Heart left ventricle (tissue), 16 donors: ENCODE measurements around the gene BLTP2. TPM values are rescaled to one million over a fixed set of nuclear protein-coding genes. Genes with fewer than 3 reads are reported as not detected.

Source experiments
- ATAC-seq, 4 donors: fragments of 200-7000 bp; cut with Tn5 transposase; one replicate each; pipeline ENCODE4 v1.9.1; 2020 to 2022; ENCODE audit warnings: moderate library complexity in 4 of 4, mild to moderate bottlenecking in 3 of 4, moderate number of reproducible peaks in 1 of 4
- DNase-seq, 5 donors: peaks; one replicate each; pipeline ENCODE4 v3.0.0-alpha.2; 2020
- H3K27ac ChIP-seq, 12 donors: fragments of 200-600 bp; sonication (generic) in 4 of 12; one replicate each; pipeline versions ENCODE4 v1.5.0 to v1.8.0; 2016 to 2022; ENCODE audit warnings: mild to moderate bottlenecking in 2 of 12
- H3K27me3 ChIP-seq, 9 donors: fragments of 200-600 bp; sonication (generic) in 2 of 9; one replicate each; pipeline versions ENCODE4 v1.5.1 to v1.8.0; 2016 to 2022; ENCODE audit warnings: mild to moderate bottlenecking in 3 of 9
- H3K36me3 ChIP-seq, 9 donors: fragments of 200-600 bp; sonication (generic) in 2 of 9; one replicate each; pipeline versions ENCODE4 v1.5.0 to v1.8.0; 2018 to 2022; ENCODE audit warnings: mild to moderate bottlenecking in 2 of 9
- H3K4me1 ChIP-seq, 12 donors: fragments of 200-600 bp; sonication (generic) in 4 of 12; one replicate each; pipeline versions ENCODE4 v1.5.0 to v1.8.0; 2016 to 2022; ENCODE audit warnings: mild to moderate bottlenecking in 3 of 12
- H3K4me3 ChIP-seq, 12 donors: fragments of 200-600 bp; sonication (generic) in 4 of 12; one replicate each; pipeline versions ENCODE4 v1.5.0 to v1.8.0; 2017 to 2022; ENCODE audit warnings: mild to moderate bottlenecking in 9 of 12, moderate library complexity in 4 of 12
- H3K9me3 ChIP-seq, 12 donors: fragments of 200-600 bp; sonication (generic) in 4 of 12; one replicate each; pipeline versions ENCODE4 v1.5.0 to v1.8.0; 2016 to 2022; ENCODE audit warnings: mild to moderate bottlenecking in 1 of 12
- CTCF ChIP-seq, 12 donors: fragments of 200-600 bp; sonication (generic) in 4 of 12; IDR thresholded peaks; one replicate each; pipeline versions ENCODE4 v1.5.0 to v1.8.0; 2018 to 2022; ENCODE audit warnings: antibody characterized with exemption in 12 of 12, mild to moderate bottlenecking in 5 of 12
- POLR2A ChIP-seq, 2 donors: fragments of 450-650 bp; IDR thresholded peaks; one replicate each; pipeline ENCODE4 v1.6.1; 2017; ENCODE audit warnings: antibody characterized with exemption in 2 of 2, mild to moderate bottlenecking in 2 of 2, moderate library complexity in 2 of 2
- WGBS, 4 donors: extraction: QIAGEN DNeasy Blood & Tissue Kit in 2 of 4; methylation state at CpG; one replicate each; pipeline versions ENCODE4 v1.1.5 to v1.1.7; 2013 to 2018; 5-methylcytosine and 5-hydroxymethylcytosine counted together
- intact Hi-C, 10 donors: fragments of 100-400 bp; cut with DNase I; formaldehyde crosslinking; loops; one replicate each; pipeline versions ENCODE4 v1.11.1 to v1.14.2; 2022
- polyA plus RNA-seq, 2 donors: library from polyadenylated mRNA; stranded (reverse); fragments of 200-250 nt; gene quantifications; one replicate each; pipeline ENCODE4 v1.2.3, GENCODE V29; 2013
- total RNA-seq, 9 donors: library from RNA; depleted of rRNA in 2 of 9; stranded (reverse); fragments of >200 nt in 2 of 9; fragmentation: NEBNext Ultra II Directional in 3 of 9; extraction: Animal tissue kit (Norgen Biotek cat#: 25700) in 3 of 9; gene quantifications; one replicate each; pipeline versions ENCODE4 v1.1.0 to v1.2.4, GENCODE V29; 2016 to 2023
- donor health status: ischemic (EF 13 %, LVEDD 7.1; RV severe dilation, severe dysfunction).
- donor health status: healthy with polysubstance abuse.
- donor health status: DM: no; HTN: yes; CAD: no.
- donor health status: DM: no; HTN: no; CAD: no.
- donor health status: ischemic (EF 25% LVEDD 6.9; RV normal size, moderate dysfunction).
- donor health status: ischemic (EF 25% LVEDD 5.7; RV mildly dilated, moderate dysfunction).
- donor health status: healthy.
- donor health status: DM: yes; HTN: yes; CAD: no.
- donor health status: ischemic (EF 35%, LVEDD 5.7; RV mildly dilated, moderate dysfunction).
- donor health status: nonischemic (EF 11% LVEDD 7.7; RV severe dilation, severe dysfunction).
- donor health status: DM: yes; HTN: yes; CAD: no.
- donor health status: PGD.
- donor health status: ischemic (EF 29% LVEDD 5.4; RV normal size, mild dysfunction).
- donor health status: nonischemic (EF 23%, LVEDD 6.1; RV moderate dilation, normal function).

Gene BLTP2
- total and polyA plus RNA-seq, 11 donors, result 19.8 to 116 (median 74.0) TPM

GRCh38 chr17:28686296-28686695, 41.3 kb upstream of the BLTP2 start:
- no peak overlapping the region for H3K27ac ChIP-seq
- DNase-seq, result peak in 1 of 5 donors; percentile 5
- 74 to 90% (median 83%) methylated on average over 4 of the region's 4 CpGs for WGBS, 4 donors
- H3K36me3 ChIP-seq, result peaks cover 3 to 100% (median 100%) of the 10 kb centered on the region in 9 donors
- no peaks in the 10 kb centered on the region for H3K4me1 ChIP-seq
- ATAC-seq, result no peak
- no peaks in the 10 kb centered on the region for H3K9me3 ChIP-seq
- no peak overlapping the region for H3K4me3 ChIP-seq
- no peaks in the 10 kb centered on the region for H3K27me3 ChIP-seq
- intact Hi-C loops, result no loop called here
- TF ChIP-seq CTCF (IDR thresholded peaks at IDR 0.05) (no peak), POLR2A (IDR thresholded peaks at IDR 0.05) (no peak)

- TF ChIP-seq POLR2A (IDR thresholded peaks at IDR 0.05) (no peak), CTCF (IDR thresholded peaks at IDR 0.05) (no peak)
- no peak for ATAC-seq
- H3K4me3 ChIP-seq, result no peak overlapping the region
- no peaks in the 10 kb centered on the region for H3K9me3 ChIP-seq
- H3K4me1 ChIP-seq, result no peaks in the 10 kb centered on the region
- H3K27ac ChIP-seq, result no peak overlapping the region
- intact Hi-C loops, result no loop called here
- peak in 1 of 5 donors; percentile 1 for DNase-seq
- H3K36me3 ChIP-seq, result peaks cover 3 to 100% (median 100%) of the 10 kb centered on the region in 9 donors
- no peaks in the 10 kb centered on the region for H3K27me3 ChIP-seq
- 90 to 94% (median 92%) methylated on average over 5 of the region's 5 CpGs for WGBS, 4 donors
Observed at GRCh38 chr17:28685366-28685765, 40.4 kb upstream of the BLTP2 start.

- H3K27me3 ChIP-seq, result no peaks in the 10 kb centered on the region
- peak in 3 of 4 donors; percentile 37 to 48 (median 44) for ATAC-seq
- 23 to 31% (median 28%) methylated on average over 3 of the region's 3 CpGs for WGBS, 4 donors
- H3K4me1 ChIP-seq, result no peaks in the 10 kb centered on the region
- no peak overlapping the region for H3K27ac ChIP-seq
- H3K9me3 ChIP-seq, result no peaks in the 10 kb centered on the region
- no peak for DNase-seq
- peaks cover 3 to 100% (median 100%) of the 10 kb centered on the region in 9 donors for H3K36me3 ChIP-seq
- intact Hi-C loops, result no loop called here
- H3K4me3 ChIP-seq, result no peak overlapping the region
- TF ChIP-seq CTCF (IDR thresholded peaks at IDR 0.05) (peak in 2 of 12 donors; percentile 9 to 19), POLR2A (IDR thresholded peaks at IDR 0.05) (no peak)
Observed at GRCh38 chr17:28684963-28685362, 40.0 kb upstream of the BLTP2 start.

GRCh38 chr17:28682655-28683054, 37.7 kb upstream of the BLTP2 start:
- Histone ChIP-seq H3K27me3 (no peaks in the 10 kb centered on the region), H3K4me1 (no peaks in the 10 kb centered on the region), H3K27ac (no peak overlapping the region), H3K4me3 (no peak overlapping the region), H3K9me3 (no peaks in the 10 kb centered on the region), H3K36me3 (peaks cover 3 to 100% (median 100%) of the 10 kb centered on the region in 9 donors)
- ATAC-seq, result no peak
- DNase-seq, result no peak
- WGBS, 4 donors, result 90 to 96% (median 92%) methylated on average over 11 of the region's 11 CpGs
- TF ChIP-seq POLR2A (IDR thresholded peaks at IDR 0.05) (no peak), CTCF (IDR thresholded peaks at IDR 0.05) (no peak)
- intact Hi-C loops, result no loop called here
